GM21381 (cell line): ENCODE measurements around the gene FTO.

Source experiments
- ATAC-seq: cut with Tn5 transposase; IDR thresholded peaks from one replicate; pipeline ENCODE4 v1.9.1; 2021; ENCODE audit warnings: mild to moderate bottlenecking, moderate library complexity; ENCODE audit not compliant: unreplicated experiment

Gene FTO

DNA sequence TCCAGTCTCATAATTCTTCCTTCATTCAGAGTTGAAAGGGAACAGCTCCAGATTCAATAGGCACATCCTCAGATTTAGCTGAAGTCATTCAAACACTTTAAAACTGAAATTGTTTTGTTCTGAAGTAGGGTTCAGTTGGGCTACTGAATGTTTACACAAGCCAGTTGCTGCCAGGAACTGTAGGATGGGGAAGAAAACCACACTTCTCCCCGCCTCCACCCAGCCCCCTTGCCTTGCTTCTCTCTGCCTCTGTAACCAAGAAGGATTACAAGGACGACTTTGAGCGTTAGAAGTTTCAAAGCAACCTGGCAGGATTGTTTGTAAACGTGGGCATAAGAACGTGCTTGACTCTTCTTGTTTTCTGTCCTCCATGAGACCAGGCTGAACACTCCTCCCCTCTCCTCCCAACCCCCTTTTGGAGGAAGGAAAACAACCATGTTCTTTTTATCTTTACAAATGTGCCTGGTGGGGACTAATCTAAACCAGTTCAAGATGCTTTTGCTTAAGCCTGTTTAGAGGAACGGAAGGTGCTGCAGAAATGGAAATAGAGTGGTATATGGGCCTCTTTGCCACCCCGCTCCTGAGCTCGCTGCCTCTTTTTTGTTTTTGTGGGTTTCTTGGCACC is 287.9 kb downstream of the FTO start:
- ATAC-seq: no peak

DNA sequence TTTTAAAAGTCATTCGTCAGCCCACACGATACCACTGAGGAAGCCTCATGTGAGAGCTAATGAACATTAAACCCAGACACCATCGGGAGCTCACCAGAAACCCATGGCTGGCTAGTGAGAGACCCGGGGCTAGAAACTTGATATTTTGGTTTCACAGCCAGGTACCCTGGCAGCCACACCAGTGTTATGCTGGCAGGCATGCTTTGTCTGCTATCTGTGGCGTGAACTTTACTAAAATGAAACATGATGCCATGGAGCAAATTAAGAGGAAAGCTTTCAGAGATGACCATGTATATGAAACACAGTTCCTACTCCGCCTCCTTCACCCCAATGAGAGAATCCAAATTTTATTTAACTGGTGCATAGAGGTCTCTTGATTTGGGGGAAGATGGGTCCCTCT is 291.4 kb downstream of the FTO start:
- no peak for ATAC-seq

DNA sequence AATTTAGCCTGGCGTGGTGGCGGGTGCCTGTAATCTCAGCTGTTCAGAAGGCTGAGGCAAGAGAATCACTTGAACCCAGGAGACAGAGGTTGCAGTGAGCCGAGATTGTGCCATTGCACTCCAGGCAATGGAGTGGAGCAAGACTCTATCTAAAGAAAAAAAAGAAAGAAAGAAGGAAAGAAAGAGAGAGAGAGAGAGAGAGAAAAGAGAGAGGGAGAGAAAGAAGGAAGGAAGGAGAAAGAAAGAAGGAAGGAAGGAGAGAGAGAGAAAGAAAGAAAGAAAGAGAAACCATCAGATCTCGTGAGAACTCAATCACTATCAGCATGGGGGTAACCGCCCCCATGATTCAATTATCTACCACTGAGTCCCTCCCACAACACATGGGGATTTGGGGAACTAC is 293.0 kb downstream of the FTO start:
- no peak for ATAC-seq

DNA sequence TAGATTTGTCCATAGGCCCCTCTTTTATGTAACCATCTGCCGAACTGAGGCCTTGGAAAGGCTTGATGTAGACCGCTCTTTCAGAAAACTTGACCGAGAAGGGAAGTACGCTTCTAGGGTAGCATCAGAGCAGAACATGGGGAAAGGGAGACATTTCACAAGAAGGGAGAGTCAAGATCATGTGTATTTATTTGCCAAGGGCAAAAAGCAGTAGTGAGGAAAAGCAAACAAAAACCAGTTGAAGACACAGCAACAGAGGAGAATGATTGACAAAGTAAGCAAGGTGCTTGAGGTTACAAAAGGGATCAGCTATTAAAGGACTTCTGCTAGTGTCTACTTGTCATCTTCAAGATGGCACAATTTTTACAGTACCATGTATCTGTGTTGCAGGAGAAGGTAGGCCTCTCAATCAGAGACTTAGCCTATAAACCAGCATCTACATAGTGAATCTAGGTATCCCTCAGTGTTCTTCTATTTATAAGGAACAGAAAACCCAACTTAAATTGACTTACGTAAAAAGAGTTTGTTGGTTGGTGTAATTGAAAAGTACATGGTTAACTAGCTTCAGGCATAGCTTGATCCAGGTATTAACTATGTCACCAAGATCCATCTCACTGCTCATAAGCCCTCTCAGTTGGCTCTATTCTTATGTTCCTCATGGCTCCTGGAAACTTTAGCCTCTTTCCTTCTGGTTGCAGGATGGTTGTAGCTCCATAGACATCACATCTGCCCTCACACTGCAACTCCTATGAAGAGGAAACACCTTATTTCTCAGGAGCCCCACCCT is 294.3 kb downstream of the FTO start:
- no peak for ATAC-seq

DNA sequence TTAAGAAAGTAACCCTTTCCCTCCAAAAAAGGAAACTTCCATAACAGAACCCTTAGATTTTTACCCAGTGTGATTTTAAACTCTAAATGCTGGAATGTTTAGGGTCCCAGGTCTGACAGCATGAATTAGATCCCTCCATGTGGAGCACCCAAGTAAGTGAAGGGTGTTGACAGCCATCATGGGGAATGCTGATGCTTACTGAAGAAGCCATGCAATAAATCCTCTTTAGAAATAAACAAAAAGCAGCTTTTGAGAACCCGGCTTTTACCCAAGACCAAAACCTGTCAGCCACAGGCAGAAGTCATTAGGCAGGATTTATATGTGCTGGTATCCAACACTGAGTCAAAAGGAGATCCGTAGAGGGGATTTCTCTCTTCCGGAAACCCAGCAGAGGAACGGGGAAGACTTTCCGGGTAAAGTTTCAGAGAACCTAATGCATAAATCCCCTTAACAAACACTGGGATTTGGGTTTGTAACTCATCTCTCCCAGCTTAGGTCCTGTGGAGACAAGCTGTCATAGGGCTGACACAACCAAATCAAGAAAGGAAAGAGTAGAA is 295.1 kb downstream of the FTO start:
- no peak for ATAC-seq

DNA sequence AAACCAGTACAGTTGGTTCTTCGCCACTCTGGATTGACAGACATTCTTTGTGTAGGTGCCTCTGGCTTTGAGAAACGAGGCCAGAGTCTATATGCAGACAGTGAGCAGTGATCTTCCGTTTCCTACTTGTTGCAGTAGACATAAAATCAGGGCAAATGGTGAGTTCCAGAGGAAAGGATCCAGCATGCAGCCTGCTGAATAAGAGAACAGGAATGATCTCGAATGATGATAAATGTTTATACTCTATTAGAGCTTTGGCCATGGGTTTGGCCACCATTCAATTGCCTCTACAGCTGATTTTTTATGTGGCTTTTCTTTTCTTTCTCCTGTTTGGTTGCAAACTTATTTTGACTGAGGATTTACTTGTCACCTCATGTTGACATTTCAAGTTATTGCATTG is 295.9 kb downstream of the FTO start:
- no peak for ATAC-seq

DNA sequence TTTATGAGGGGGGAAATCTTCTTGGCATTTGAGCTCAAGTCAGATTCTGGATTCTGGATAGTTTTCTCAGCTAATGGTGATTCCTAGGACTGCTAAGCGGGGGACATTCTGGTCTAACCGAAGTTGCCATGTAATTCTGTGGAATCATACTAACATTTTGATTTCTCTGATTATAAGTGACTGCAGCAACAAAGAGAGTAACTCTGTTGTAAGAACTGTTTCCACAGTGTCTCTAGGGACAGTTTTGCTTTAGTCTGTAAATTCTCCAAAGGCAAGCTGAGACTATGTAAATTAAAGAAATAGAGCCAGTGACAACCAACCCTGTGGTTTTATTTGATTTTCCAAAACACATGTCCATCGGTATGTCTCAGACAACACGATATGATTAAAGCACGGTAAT is 296.4 kb downstream of the FTO start:
- ATAC-seq: no peak

DNA sequence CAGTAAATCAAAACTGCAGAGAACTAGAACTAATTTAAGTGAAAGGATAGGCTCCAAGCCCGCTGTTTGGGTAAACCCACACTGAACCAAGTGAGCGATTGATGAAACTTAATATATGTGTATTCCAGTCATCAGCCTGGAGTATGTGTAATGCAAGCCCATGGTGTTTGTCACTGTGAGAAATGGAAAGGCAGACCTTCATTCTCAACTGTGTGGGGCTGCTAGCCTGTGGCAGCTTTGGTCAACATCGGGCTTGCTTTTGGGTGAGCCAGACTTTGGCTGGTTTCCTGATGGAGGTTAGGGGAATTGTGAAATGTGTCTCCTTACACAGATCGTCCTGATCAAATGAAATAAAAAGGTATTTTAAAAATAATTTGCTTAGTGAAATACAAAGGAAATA is 302.7 kb downstream of the FTO start:
- ATAC-seq: no peak

DNA sequence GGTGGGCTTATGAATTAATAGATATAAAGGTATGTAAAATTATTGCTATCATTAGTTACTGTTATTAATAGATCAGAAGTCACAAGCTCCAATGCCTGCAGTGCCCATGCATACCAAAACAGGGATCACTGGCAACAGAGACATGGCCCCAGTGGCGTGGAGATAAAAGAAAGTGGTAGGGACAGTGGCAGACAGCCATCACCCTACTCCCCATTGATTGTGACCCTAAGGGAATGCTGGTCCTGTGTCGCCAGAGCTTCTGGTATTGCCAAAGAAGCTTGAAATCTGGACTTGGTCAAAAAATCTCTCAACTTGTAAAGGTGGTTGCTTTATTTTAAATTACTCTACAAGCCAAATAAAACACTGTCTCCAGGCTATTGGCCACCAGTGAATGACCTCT is 303.5 kb downstream of the FTO start:
- ATAC-seq: no peak

DNA sequence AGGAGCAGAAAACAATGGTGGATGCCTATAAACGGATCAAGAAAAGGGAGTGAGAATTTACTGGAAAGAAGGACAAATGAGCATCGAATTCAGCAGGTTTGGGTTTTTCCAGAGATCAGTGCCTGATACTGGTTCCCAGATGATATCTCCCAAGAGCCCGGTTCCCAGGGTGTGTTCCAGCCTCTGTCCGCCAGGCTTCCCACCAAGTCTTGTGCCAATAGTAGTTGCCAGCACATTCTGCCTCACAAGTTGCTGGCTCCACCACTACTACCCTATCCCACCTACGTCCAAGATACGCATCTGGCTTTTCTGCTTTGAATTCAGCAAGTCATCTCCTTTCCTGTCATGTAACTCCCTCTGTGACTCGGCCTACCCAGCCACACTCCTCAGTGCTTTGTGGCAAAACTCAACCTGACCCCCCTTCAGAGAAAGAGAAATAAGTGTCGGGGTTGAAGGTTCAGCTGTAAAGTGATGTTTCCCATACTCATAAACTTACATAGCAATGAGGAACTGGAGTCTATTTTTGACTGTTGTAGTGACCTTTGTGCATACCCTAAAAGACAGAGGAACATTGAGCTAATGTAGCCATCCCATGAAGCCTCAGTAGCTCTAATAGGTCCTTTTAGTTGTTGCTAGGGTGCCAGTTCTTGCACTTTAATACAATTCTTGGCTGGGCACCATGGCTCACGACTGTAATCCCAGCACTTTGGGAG is 305.7 kb downstream of the FTO start:
- ATAC-seq: no peak

DNA sequence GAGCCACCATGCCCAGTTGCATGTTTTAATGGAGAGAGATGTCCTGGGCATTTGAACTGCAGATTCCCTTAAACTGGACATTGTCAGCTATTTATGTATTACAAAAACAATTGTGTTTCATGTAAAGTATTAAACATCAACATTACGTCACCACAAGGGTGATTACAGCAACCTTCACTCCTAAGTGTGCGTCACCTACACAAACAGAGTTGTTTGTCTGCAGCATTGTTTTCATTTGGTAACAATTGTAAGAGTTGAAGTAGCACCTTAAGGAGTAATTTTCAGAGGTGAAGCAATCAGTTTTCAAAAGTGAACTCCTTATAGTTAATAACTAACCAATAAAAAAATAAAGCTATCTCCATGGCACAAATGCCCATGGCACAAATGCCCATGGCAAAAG is 311.2 kb downstream of the FTO start:
- no peak for ATAC-seq

DNA sequence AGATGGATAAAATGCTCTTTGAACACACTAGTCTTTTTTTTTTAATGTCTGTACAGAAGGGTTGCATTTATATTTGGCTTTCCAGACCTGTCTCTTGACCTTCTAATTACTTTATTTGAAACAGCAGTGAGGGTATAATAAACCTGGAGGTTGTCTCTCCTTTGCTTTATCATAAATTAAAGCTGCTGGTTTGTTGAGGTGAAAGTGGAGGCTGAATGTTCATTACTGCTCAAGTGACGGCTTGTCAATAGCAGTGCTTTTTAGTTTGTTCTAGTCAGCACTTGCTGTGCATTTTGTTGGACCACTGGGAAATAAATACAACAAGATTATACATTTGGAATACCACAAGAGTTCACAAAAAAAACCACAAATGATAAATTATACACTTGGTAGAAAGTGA is 318.4 kb downstream of the FTO start:
- no peak for ATAC-seq

DNA sequence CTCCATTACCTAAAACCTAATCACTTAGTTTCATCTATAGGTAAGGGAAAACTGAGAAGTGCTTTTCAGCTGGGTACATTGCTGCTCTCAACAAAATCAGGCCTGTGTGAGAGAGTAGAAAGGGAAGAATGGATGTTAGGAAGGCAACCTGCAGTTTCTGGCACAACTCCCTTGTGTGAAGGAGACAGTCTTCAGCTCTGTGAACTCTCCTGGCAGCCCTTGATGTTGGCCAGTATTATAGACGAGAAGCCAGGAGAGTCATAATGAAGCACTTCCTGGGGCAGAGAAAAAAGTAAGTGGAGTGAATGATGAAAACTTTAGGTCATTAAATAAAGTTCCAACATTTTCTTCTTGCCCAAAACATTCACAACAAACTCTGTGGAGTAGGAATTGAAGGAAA is 322.5 kb downstream of the FTO start:
- ATAC-seq: no peak

DNA sequence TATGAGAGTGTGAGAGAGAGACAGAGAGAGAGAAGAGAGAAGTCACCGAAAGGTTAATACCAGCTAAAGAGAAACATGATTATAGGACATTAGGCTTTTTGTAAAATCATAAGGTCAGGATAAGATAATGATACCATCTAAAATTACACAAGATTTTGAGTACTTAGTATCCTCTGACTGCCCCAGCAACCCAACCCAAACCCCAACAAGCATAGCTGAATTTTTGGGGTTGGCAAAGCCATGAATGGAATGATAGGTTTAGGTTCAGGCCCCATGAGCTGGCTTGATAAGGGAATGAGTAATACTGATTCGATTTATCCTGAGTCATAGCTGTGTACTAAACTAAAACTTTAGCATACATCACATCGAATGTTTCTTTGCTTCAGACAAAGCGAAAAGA is 323.1 kb downstream of the FTO start:
- no peak for ATAC-seq

DNA sequence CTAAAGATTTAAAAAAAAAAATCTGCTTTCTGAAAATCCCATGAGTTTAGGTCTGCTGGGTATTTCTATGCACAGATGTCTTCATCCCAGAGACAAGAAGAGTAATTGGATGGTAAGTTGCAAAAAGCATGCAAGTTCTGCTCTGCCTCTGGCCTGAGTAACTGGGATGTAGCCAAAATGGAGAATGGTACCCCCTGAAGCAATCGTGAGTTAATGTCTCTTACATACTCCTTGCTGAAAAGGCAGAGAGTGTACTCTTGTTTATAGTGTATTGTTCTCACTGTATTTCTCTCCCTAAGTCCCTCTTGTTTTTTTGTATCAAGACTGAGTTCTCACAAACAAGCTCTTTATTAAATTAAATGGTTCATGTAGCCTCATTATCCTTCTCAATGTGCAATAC is 323.6 kb downstream of the FTO start:
- no peak for ATAC-seq

DNA sequence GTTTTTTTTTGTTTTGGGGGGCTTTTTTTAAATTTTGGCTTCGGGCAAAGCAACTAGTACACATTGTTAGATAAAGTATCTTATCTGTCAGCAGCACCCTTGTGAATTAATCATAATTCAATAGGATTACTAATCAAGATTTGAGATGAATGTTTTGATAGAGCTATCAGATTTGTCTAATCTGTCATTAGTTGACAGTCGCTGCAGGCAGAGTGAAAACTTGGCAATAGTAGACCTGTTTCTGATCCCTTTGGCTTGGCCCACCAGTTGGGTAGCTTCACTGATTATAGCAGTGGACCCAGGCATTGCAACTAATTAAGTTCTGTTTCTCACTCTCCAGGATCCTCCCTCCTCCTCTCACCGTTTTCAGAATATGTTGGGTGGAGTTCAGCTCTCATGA is 324.0 kb downstream of the FTO start:
- ATAC-seq: no peak

DNA sequence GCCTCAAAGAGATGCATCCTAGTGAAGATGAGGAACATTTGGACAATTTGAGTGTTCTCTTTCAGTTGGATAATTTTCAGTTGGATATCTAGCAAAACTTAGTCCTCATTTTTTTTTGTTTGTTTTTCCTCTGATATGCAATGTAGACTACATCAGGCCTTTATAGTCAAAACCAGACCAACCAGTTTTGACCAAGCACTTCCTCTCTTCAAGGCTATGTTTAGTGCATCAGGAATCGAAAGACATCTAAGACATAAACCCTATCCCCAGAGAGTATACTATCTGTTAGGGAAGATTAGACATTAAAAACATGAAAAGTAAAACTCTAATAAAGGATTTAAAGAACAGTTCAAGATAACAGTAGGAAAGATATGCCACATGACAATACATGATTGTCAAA is 326.5 kb downstream of the FTO start:
- ATAC-seq: no peak

DNA sequence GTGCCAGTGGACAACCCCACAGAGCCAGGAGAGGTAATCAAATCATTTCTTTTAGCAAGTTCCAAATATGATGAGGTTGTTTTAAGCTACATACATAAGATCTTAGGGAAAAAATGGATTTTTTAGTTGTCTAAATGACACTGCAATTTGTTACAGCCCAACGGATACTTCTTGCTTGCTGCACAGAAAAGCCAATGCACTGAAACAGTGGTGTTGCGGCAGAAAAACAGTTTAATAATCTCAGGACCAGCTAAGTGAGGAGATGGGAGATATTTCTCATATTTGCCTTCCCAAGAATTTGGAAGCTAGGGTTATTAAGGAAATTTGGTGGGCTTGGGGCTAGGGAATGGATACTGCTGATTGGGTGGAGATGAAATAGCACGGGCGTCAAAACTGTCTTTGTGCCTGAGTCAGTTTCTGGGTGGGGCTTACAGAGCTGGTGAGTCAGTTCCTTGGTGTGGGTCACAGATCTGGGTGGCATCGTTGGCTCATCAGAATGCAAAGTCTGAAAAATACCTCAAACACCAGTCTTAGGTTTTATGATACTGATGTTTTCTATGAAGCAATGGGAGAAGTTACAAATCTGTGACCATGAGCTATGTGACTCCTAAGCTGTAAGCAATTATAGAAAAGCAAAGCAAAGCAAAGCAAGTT is 327.3 kb downstream of the FTO start:
- no peak for ATAC-seq

DNA sequence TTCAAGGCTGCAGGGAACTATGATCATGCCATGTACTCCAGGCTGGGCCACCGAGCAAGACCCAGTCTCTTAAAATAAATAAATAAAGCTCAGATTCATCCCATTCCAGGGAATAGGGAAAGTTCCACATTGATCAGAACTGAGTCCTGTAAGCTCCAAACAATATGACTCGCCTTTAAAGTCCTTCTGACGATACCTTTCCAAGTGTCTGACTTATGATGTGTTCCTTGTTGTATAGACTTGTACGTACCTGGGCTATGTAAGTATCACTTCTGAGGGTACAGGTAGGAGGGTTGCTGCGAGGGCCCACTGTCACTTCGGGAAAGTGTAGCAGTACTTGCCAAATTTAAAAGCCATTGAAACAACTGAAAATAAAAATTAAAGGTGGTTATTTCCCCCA is 329.8 kb downstream of the FTO start:
- ATAC-seq: no peak

DNA sequence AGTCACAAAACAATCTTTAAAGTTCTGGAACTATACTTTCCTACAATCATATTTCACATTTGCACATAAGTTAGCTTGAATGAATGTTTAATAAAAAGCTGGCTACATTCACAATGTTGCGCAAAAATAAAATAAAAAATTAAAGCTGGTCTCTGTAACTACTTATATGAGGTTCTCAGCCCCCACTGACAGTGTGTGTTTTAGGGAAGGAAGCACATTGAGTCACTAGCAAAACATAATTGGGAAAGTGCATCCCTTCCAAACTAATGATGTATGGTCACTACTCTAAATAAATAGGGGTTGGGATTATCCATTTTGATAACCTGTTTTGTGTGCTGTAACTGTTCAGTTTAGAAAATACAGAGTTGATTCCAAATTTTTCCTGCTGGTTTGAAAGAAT is 330.7 kb downstream of the FTO start:
- ATAC-seq: no peak

DNA sequence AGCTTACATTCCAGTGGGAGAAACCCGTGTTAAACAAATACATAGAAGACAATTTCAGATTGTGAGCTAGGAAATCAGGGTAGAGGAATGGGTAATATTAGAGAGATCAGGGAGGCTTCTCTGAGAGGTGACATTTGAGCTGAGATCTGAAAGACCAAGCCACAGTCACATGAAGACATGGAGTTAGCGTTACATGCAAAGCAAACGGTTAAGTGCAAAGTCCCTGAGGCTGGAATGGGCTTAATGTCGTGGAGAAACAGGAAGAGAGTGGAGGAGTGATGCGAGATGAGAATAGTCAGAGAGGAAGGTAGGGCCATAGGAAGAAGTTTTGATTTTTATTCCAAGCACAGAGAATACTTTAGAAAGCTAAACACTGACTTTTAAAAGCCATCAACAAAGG is 336.5 kb downstream of the FTO start:
- no peak for ATAC-seq
